Osteocyte (in vitro differentiated cells): ENCODE results near the gene PNLIPRP3. TPM values are rescaled to one million over a fixed set of nuclear protein-coding genes. Genes with fewer than 3 reads are reported as not detected.

ENCODE experiments used
- DNase-seq: peaks from one replicate; pipeline ENCODE4 v3.0.0; 2021; ENCODE audit warnings: mixed read lengths; ENCODE audit not compliant: unreplicated experiment; ENCODE audit errors: extremely low spot score
- H3K27ac Mint-ChIP-seq: one replicate; pipeline ENCODE4 v1.8.0; 2021; ENCODE audit warnings: mild to moderate bottlenecking, mixed read lengths; ENCODE audit not compliant: unreplicated experiment
- H3K27me3 Mint-ChIP-seq: one replicate; pipeline ENCODE4 v1.8.0; 2021; ENCODE audit warnings: mixed read lengths; ENCODE audit not compliant: unreplicated experiment
- H3K36me3 Mint-ChIP-seq: one replicate; pipeline ENCODE4 v1.8.0; 2021; ENCODE audit warnings: mixed read lengths; ENCODE audit not compliant: unreplicated experiment
- H3K4me1 Mint-ChIP-seq: one replicate; pipeline ENCODE4 v1.8.0; 2021; ENCODE audit warnings: mixed read lengths; ENCODE audit not compliant: unreplicated experiment
- H3K4me3 Mint-ChIP-seq: one replicate; pipeline ENCODE4 v1.8.0; 2021; ENCODE audit warnings: mild to moderate bottlenecking, moderate library complexity, mixed read lengths; ENCODE audit not compliant: unreplicated experiment
- H3K9me3 Mint-ChIP-seq: one replicate; pipeline ENCODE4 v1.8.0; 2021; ENCODE audit warnings: mixed read lengths; ENCODE audit not compliant: unreplicated experiment
- total RNA-seq: library from RNA; stranded (reverse); gene quantifications from 2 replicates; pipeline ENCODE4 v1.2.1, GENCODE V29; 2021
- TF ChIP-seq, protein P1 (sequence below): fragments of 200-600 bp; sonication (generic); IDR thresholded peaks from 2 replicates; pipeline ENCODE4 v1.5.0; 2021; ENCODE audit warnings: antibody characterized with exemption, mild to moderate bottlenecking, moderate library complexity

The PNLIPRP3 gene
- total RNA-seq, 1 donor from 2014 or later, result not detected

DNA sequence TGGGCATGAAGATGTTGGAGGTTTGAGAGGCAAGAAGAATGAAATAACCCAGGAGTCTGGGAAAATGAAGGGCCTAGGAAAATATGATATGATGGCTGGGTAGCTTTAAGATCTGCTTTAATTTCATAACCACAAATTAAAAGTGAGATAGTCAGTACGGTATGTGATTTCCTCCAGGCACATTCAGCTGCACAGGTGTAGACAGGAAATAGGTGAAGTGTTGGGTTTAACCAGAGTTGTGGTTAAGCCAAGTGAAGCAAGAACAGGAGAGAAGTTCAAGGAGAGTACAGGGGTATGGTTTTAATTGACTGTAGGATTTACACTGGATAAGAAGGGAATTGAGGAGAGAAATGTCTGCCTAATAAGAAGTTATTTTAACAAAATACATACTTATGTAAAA, 2.6 kb downstream of the PNLIPRP3 start:
- no peak for DNase-seq
- no peaks in the 10 kb centered on the region for H3K36me3 Mint-ChIP-seq
- H3K4me1 Mint-ChIP-seq, result no peaks in the 10 kb centered on the region
- H3K27ac Mint-ChIP-seq, result no peak overlapping the region
- no peaks in the 10 kb centered on the region for H3K9me3 Mint-ChIP-seq
- TF ChIP-seq, protein P1, sequence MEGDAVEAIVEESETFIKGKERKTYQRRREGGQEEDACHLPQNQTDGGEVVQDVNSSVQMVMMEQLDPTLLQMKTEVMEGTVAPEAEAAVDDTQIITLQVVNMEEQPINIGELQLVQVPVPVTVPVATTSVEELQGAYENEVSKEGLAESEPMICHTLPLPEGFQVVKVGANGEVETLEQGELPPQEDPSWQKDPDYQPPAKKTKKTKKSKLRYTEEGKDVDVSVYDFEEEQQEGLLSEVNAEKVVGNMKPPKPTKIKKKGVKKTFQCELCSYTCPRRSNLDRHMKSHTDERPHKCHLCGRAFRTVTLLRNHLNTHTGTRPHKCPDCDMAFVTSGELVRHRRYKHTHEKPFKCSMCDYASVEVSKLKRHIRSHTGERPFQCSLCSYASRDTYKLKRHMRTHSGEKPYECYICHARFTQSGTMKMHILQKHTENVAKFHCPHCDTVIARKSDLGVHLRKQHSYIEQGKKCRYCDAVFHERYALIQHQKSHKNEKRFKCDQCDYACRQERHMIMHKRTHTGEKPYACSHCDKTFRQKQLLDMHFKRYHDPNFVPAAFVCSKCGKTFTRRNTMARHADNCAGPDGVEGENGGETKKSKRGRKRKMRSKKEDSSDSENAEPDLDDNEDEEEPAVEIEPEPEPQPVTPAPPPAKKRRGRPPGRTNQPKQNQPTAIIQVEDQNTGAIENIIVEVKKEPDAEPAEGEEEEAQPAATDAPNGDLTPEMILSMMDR, result no peak
- H3K4me3 Mint-ChIP-seq, result no peak overlapping the region
- H3K27me3 Mint-ChIP-seq, result peaks cover 18% of the 10 kb centered on the region

GRCh38 chr10:116431598-116431997, 4.0 kb downstream of the PNLIPRP3 start:
- DNase-seq, result no peak
- Mint-ChIP-seq H3K36me3 (no peaks in the 10 kb centered on the region), H3K4me1 (no peaks in the 10 kb centered on the region), H3K27ac (no peak overlapping the region), H3K27me3 (peaks cover 9% of the 10 kb centered on the region), H3K4me3 (no peak overlapping the region), H3K9me3 (no peaks in the 10 kb centered on the region)
- TF ChIP-seq, protein P1, result no peak

DNA sequence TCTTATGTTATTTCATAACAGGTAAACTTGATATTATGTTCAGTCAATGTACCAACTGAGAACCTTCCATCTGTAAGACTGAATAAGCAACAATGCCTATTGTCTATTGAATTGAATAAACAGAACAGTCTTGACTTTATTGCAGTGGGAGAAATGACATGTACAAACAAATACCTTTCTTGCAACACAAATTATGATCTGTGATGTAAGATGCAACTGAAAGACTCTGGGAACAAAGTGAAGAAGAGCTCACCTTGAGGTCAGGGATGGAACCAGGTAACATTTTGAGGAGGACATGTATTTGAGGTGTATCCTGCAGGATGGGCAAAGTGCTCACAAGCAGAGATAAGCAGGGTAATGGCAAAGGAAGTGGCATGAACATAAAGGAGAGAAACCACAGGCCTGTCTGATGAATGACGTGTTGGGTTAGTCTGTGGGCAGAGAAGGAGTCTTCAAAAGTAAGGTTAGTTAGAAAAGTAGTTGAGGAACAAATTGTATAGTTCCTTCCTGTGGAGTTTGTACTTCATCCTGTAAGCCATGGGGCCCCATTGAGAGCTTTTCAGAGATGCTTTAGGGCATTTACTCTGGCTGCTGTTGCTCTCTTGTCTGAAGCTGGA, 9.5 kb downstream of the PNLIPRP3 start:
- H3K4me3 Mint-ChIP-seq, result no peak overlapping the region
- no peak for DNase-seq
- no peaks in the 10 kb centered on the region for H3K36me3 Mint-ChIP-seq
- H3K27me3 Mint-ChIP-seq, result peaks cover 28% of the 10 kb centered on the region
- no peaks in the 10 kb centered on the region for H3K9me3 Mint-ChIP-seq
- H3K4me1 Mint-ChIP-seq, result no peaks in the 10 kb centered on the region
- no peak overlapping the region for H3K27ac Mint-ChIP-seq
- TF ChIP-seq, protein P1, result no peak

GRCh38 chr10:116440330-116441030, 12.8 kb downstream of the PNLIPRP3 start:
- Mint-ChIP-seq H3K27me3 (peaks cover 26% of the 10 kb centered on the region), H3K27ac (no peak overlapping the region), H3K4me1 (no peaks in the 10 kb centered on the region), H3K9me3 (no peaks in the 10 kb centered on the region), H3K36me3 (no peaks in the 10 kb centered on the region), H3K4me3 (no peak overlapping the region)
- TF ChIP-seq, protein P1, result no peak
- DNase-seq, result no peak

- Mint-ChIP-seq H3K27ac (no peak overlapping the region), H3K9me3 (no peaks in the 10 kb centered on the region), H3K4me3 (no peak overlapping the region), H3K4me1 (no peaks in the 10 kb centered on the region), H3K27me3 (peaks cover 20% of the 10 kb centered on the region), H3K36me3 (no peaks in the 10 kb centered on the region)
- TF ChIP-seq, protein P1, result peak; percentile 83
- DNase-seq, result no peak
These were observed 17.0 kb downstream of the PNLIPRP3 start for GRCh38 chr10:116444527-116445142.
